Endometrial microvascular endothelial cells (primary cell): ENCODE measurements around the gene PLXDC2. TPM values are rescaled to one million over a fixed set of nuclear protein-coding genes. Genes with fewer than 3 reads are reported as not detected.
"Not testable (repeated sequence)": the region's sequence is repeated elsewhere in the genome, so short reads cannot be mapped to it uniquely, and the experiment has no call there.

Experiments
- in situ Hi-C: cut with HindIII; loops from 2 replicates; pipeline ENCODE4 v1.10.0; 2017; ENCODE audit warnings: low sequenced_read_pairs, low pct_unique_long_range_greater_than_20kb; ENCODE audit errors: inconsistent ontology term
- total RNA-seq: library from RNA; depleted of rRNA; stranded (reverse); fragments of >200 nt; gene quantifications from one replicate; pipeline ENCODE4 v1.2.3, GENCODE V29; 2015; ENCODE audit errors: inconsistent ontology term

The PLXDC2 gene
- total RNA-seq, 1 donor from 2014 or later: not detected

GRCh38 chr10:20117471-20117870 lies 301.2 kb downstream of the PLXDC2 start:
- in situ Hi-C loops: no loop called here

GRCh38 chr10:20118119-20118518 lies 301.9 kb downstream of the PLXDC2 start:
- in situ Hi-C loops: no loop called here

- in situ Hi-C loops: no loop called here
These were observed 312.6 kb downstream of the PLXDC2 start for GRCh38 chr10:20128811-20129210.

- in situ Hi-C loops: no loop called here
These were observed 316.6 kb downstream of the PLXDC2 start for GRCh38 chr10:20132816-20133215.

- in situ Hi-C loops: no loop called here
These were observed 317.5 kb downstream of the PLXDC2 start for GRCh38 chr10:20133669-20134189.

- in situ Hi-C loops: no loop called here
These were observed 326.1 kb downstream of the PLXDC2 start for GRCh38 chr10:20142311-20142710.

- in situ Hi-C loops: no loop called here
These were observed 328.0 kb downstream of the PLXDC2 start for GRCh38 chr10:20144268-20144667.

GRCh38 chr10:20146004-20146403 lies 329.8 kb downstream of the PLXDC2 start:
- in situ Hi-C loops: no loop called here

- in situ Hi-C loops: no loop called here
These were observed 331.5 kb downstream of the PLXDC2 start for GRCh38 chr10:20147684-20148083.

- in situ Hi-C loops: no loop called here
These were observed 340.3 kb downstream of the PLXDC2 start for GRCh38 chr10:20156511-20156910.

- in situ Hi-C loops: no loop called here
These were observed 341.1 kb downstream of the PLXDC2 start for GRCh38 chr10:20157314-20157713.

GRCh38 chr10:20158086-20158485 lies 341.9 kb downstream of the PLXDC2 start:
- in situ Hi-C loops: no loop called here

GRCh38 chr10:20162123-20162522 lies 345.9 kb downstream of the PLXDC2 start:
- in situ Hi-C loops: no loop called here

- in situ Hi-C loops: no loop called here
These were observed 350.0 kb downstream of the PLXDC2 start for GRCh38 chr10:20166096-20166675.

GRCh38 chr10:20170661-20171060 lies 354.4 kb downstream of the PLXDC2 start:
- in situ Hi-C loops: no loop called here

GRCh38 chr10:20173046-20173445 lies 356.8 kb downstream of the PLXDC2 start:
- in situ Hi-C loops: no loop called here

GRCh38 chr10:20175719-20176118 lies 359.5 kb downstream of the PLXDC2 start:
- in situ Hi-C loops: no loop called here

GRCh38 chr10:20180766-20181165 lies 364.5 kb downstream of the PLXDC2 start:
- in situ Hi-C loops: no loop called here

GRCh38 chr10:20181434-20181833 lies 365.2 kb downstream of the PLXDC2 start:
- in situ Hi-C loops: no loop called here

GRCh38 chr10:20185116-20185515 lies 368.9 kb downstream of the PLXDC2 start:
- in situ Hi-C loops: no loop called here

GRCh38 chr10:20191392-20191791 lies 375.2 kb downstream of the PLXDC2 start:
- in situ Hi-C loops: not testable (repeated sequence)
